ENCODE measurements around the gene ANXA11. TPM values are rescaled to one million over a fixed set of nuclear protein-coding genes. Genes with fewer than 3 reads are reported as not detected.

ANXA11 gene
- polyA plus RNA-seq, 2 donors, result 155 to 287 TPM

DNA sequence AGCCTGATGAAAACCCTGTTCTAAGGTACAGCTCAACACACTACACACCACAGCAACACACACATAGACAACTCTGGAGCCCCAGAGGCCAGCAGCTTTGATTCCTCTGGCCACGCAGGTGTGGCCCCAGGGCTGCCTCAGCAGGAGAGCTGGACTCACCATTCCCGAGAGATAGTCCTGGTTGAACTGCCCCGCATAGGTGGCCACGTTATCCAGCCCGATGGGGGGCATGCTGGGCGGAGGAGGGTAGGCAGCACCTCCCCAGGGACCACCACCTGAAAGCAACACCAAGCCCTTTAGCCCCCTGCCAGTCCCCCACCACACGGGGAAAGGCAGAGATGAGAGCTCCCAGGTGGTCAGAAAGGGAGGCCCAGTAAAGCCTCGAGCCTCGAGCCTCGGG is 34.7 kb downstream of the ANXA11 start:
- Histone ChIP-seq H3K4me3 (ENCODE audit: low read depth in 1 of 2, low read length in 2 of 2) (no peak overlapping the region), H3K27ac (ENCODE audit: low read depth in 2 of 2, low read length in 1 of 2) (peak overlapping the region; percentile 40 to 54), H3K9me3 (ENCODE audit: control insufficient read depth in 2 of 2, insufficient read depth in 1 of 2, low read depth in 1 of 2, low read length in 1 of 2) (no peaks in the 10 kb centered on the region), H3K36me3 (ENCODE audit: control insufficient read depth in 2 of 2, insufficient read depth in 2 of 2, low read length in 1 of 2) (peaks cover 5 to 50% of the 10 kb centered on the region in 2 donors), H3K27me3 (ENCODE audit: control insufficient read depth in 1 of 2, insufficient read depth in 2 of 2, low read length in 2 of 2) (no peaks in the 10 kb centered on the region), H3K4me1 (ENCODE audit: control insufficient read depth in 2 of 2, insufficient read depth in 2 of 2, low read length in 1 of 2) (peaks cover 20 to 44% of the 10 kb centered on the region in 2 donors)
- WGBS, 2 donors, result 88 to 90% methylated on average over 10 of the region's 10 CpGs

DNA sequence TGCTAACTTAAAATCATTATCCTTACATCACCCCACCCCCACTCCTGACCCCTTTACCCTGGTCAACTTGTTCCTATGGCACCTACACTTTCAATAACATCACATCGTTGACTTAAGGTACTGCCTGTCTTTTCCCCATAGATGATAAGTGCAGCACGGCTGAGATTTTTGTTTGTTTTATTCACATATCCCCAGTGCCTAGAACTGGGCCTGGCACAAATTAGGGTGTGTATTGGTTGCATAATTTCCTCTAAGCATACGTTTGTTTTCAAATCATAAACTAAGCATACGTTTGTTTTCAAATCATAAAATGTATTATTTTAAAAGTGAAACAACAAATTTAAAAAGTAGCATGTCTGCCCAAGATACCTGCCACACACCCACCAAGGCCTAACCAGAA is 35.3 kb downstream of the ANXA11 start:
- no peak overlapping the region for H3K4me3 ChIP-seq (ENCODE audit: low read depth in 1 of 2, low read length in 2 of 2)
- H3K4me1 ChIP-seq (ENCODE audit: control insufficient read depth in 2 of 2, insufficient read depth in 2 of 2, low read length in 1 of 2), result peaks cover 22 to 47% of the 10 kb centered on the region in 2 donors
- H3K27ac ChIP-seq (ENCODE audit: low read depth in 2 of 2, low read length in 1 of 2), result no peak overlapping the region
- no peaks in the 10 kb centered on the region for H3K9me3 ChIP-seq (ENCODE audit: control insufficient read depth in 2 of 2, insufficient read depth in 1 of 2, low read depth in 1 of 2, low read length in 1 of 2)
- 38 to 47% methylated on average over 4 of the region's 4 CpGs for WGBS, 2 donors
- H3K36me3 ChIP-seq (ENCODE audit: control insufficient read depth in 2 of 2, insufficient read depth in 2 of 2, low read length in 1 of 2), result peaks cover 5 to 49% of the 10 kb centered on the region in 2 donors
- H3K27me3 ChIP-seq (ENCODE audit: control insufficient read depth in 1 of 2, insufficient read depth in 2 of 2, low read length in 2 of 2), result no peaks in the 10 kb centered on the region

- peak overlapping the region in 1 of 2 donors; percentile 58 for H3K27ac ChIP-seq (ENCODE audit: low read depth in 2 of 2, low read length in 1 of 2)
- no peak overlapping the region for H3K4me3 ChIP-seq (ENCODE audit: low read depth in 1 of 2, low read length in 2 of 2)
- H3K9me3 ChIP-seq (ENCODE audit: control insufficient read depth in 2 of 2, insufficient read depth in 1 of 2, low read depth in 1 of 2, low read length in 1 of 2), result no peaks in the 10 kb centered on the region
- peaks cover 27 to 59% of the 10 kb centered on the region in 2 donors for H3K4me1 ChIP-seq (ENCODE audit: control insufficient read depth in 2 of 2, insufficient read depth in 2 of 2, low read length in 1 of 2)
- H3K27me3 ChIP-seq (ENCODE audit: control insufficient read depth in 1 of 2, insufficient read depth in 2 of 2, low read length in 2 of 2), result no peaks in the 10 kb centered on the region
- WGBS, 2 donors, result 75 to 80% methylated on average over 13 of the region's 13 CpGs
- peaks cover 5 to 54% of the 10 kb centered on the region in 2 donors for H3K36me3 ChIP-seq (ENCODE audit: control insufficient read depth in 2 of 2, insufficient read depth in 2 of 2, low read length in 1 of 2)
Observed at GRCh38 chr10:80168679-80169380, 36.5 kb downstream of the ANXA11 start.

GRCh38 chr10:80168162-80168511 is 37.2 kb downstream of the ANXA11 start:
- 58 to 60% methylated on average over 7 of the region's 7 CpGs for WGBS, 2 donors
- Histone ChIP-seq H3K4me1 (ENCODE audit: control insufficient read depth in 2 of 2, insufficient read depth in 2 of 2, low read length in 1 of 2) (peaks cover 25 to 59% of the 10 kb centered on the region in 2 donors), H3K36me3 (ENCODE audit: control insufficient read depth in 2 of 2, insufficient read depth in 2 of 2, low read length in 1 of 2) (peaks cover 5 to 52% of the 10 kb centered on the region in 2 donors), H3K9me3 (ENCODE audit: control insufficient read depth in 2 of 2, insufficient read depth in 1 of 2, low read depth in 1 of 2, low read length in 1 of 2) (no peaks in the 10 kb centered on the region), H3K27me3 (ENCODE audit: control insufficient read depth in 1 of 2, insufficient read depth in 2 of 2, low read length in 2 of 2) (no peaks in the 10 kb centered on the region), H3K27ac (ENCODE audit: low read depth in 2 of 2, low read length in 1 of 2) (peak overlapping the region in 1 of 2 donors; percentile 58), H3K4me3 (ENCODE audit: low read depth in 1 of 2, low read length in 2 of 2) (no peak overlapping the region)

GRCh38 chr10:80167471-80168161 is 37.7 kb downstream of the ANXA11 start:
- peaks cover 21 to 56% of the 10 kb centered on the region in 2 donors for H3K4me1 ChIP-seq (ENCODE audit: control insufficient read depth in 2 of 2, insufficient read depth in 2 of 2, low read length in 1 of 2)
- peaks cover 7 to 51% of the 10 kb centered on the region in 2 donors for H3K36me3 ChIP-seq (ENCODE audit: control insufficient read depth in 2 of 2, insufficient read depth in 2 of 2, low read length in 1 of 2)
- H3K27me3 ChIP-seq (ENCODE audit: control insufficient read depth in 1 of 2, insufficient read depth in 2 of 2, low read length in 2 of 2), result no peaks in the 10 kb centered on the region
- H3K9me3 ChIP-seq (ENCODE audit: control insufficient read depth in 2 of 2, insufficient read depth in 1 of 2, low read depth in 1 of 2, low read length in 1 of 2), result no peaks in the 10 kb centered on the region
- H3K27ac ChIP-seq (ENCODE audit: low read depth in 2 of 2, low read length in 1 of 2), result peak overlapping the region in 1 of 2 donors; percentile 4
- no peak overlapping the region for H3K4me3 ChIP-seq (ENCODE audit: low read depth in 1 of 2, low read length in 2 of 2)
- 61 to 66% methylated on average over 8 of the region's 8 CpGs for WGBS, 2 donors

DNA sequence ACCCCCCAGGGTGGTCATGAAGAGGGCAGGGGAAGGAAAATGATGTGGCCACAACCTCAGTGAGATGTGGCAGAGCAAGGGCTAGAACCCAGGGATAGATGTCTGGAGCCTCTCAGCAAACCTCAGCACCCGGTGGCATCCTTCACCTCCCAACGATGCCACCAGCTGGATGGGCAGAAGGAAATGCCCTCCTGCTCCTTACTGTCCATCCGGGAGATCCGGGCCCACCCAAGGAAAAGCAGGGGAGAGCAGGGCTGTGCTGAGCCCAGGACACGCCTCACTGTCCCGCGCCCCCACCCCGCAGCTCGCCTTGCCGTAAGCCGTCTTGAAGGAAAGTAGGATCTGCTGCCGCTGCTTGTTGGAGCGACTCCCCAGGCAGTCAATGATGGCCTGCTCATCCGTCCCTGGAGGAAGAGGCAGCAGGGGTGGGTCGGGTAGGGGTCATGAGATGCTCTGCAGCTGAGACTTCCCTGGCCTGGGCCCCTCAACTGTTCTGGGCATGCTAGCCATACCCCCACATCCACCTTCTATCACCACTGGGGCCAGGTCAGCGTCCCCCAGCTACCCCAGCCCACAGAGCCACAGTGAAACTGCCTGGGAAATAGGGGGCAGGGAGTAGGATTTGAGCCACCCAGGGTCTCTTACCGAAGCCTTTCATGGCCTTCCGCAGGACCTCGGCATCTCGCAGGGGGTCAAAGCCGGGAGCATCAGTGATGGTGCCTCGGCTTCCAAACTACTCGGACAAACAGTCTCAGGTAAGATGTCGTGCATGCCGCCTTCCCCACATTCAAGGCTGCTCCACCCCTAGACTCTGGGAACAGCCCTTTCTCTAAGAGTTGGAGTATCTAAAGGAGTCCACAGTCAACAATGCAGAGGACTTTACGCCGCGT is 38.5 kb downstream of the ANXA11 start:
- Histone ChIP-seq H3K27ac (ENCODE audit: low read depth in 2 of 2, low read length in 1 of 2) (peak overlapping the region; percentile 35 to 39), H3K9me3 (ENCODE audit: control insufficient read depth in 2 of 2, insufficient read depth in 1 of 2, low read depth in 1 of 2, low read length in 1 of 2) (no peaks in the 10 kb centered on the region), H3K4me1 (ENCODE audit: control insufficient read depth in 2 of 2, insufficient read depth in 2 of 2, low read length in 1 of 2) (peaks cover 18 to 51% of the 10 kb centered on the region in 2 donors), H3K27me3 (ENCODE audit: control insufficient read depth in 1 of 2, insufficient read depth in 2 of 2, low read length in 2 of 2) (no peaks in the 10 kb centered on the region), H3K4me3 (ENCODE audit: low read depth in 1 of 2, low read length in 2 of 2) (no peak overlapping the region), H3K36me3 (ENCODE audit: control insufficient read depth in 2 of 2, insufficient read depth in 2 of 2, low read length in 1 of 2) (peaks cover 7 to 54% of the 10 kb centered on the region in 2 donors)
- 89 to 93% methylated on average over 27 to 28 of the region's 28 CpGs for WGBS, 2 donors

DNA sequence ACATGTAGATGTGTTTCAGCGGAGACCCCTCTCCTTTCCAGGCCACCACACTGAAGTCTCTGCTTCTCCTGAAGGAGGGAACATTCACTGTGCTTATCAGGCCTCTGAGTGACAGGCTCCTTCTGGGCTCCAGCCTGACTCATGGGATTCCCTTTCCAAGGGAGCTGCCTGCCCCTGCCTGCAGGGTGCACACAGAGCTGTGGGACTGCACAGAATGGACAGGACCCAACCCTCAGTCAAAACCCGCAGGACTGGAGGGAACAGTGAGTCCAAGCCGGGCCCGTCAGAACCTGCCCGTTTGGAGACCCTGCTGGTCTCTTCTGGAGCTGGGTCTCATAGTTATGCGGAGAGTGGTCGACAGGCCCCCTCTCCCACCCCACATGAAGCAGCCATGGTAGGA is 40.2 kb downstream of the ANXA11 start:
- WGBS, 2 donors, result 71% methylated on average over 7 of the region's 7 CpGs
- Histone ChIP-seq H3K9me3 (ENCODE audit: control insufficient read depth in 2 of 2, insufficient read depth in 1 of 2, low read depth in 1 of 2, low read length in 1 of 2) (no peaks in the 10 kb centered on the region), H3K27me3 (ENCODE audit: control insufficient read depth in 1 of 2, insufficient read depth in 2 of 2, low read length in 2 of 2) (no peaks in the 10 kb centered on the region), H3K27ac (ENCODE audit: low read depth in 2 of 2, low read length in 1 of 2) (peak overlapping the region; percentile 70 to 89), H3K4me1 (ENCODE audit: control insufficient read depth in 2 of 2, insufficient read depth in 2 of 2, low read length in 1 of 2) (peaks cover 14 to 39% of the 10 kb centered on the region in 2 donors), H3K4me3 (ENCODE audit: low read depth in 1 of 2, low read length in 2 of 2) (no peak overlapping the region), H3K36me3 (ENCODE audit: control insufficient read depth in 2 of 2, insufficient read depth in 2 of 2, low read length in 1 of 2) (peaks cover 7 to 53% of the 10 kb centered on the region in 2 donors)

- WGBS, 2 donors, result 72 to 82% methylated on average over 7 of the region's 7 CpGs
- no peaks in the 10 kb centered on the region for H3K9me3 ChIP-seq (ENCODE audit: control insufficient read depth in 2 of 2, insufficient read depth in 1 of 2, low read depth in 1 of 2, low read length in 1 of 2)
- no peak overlapping the region for H3K4me3 ChIP-seq (ENCODE audit: low read depth in 1 of 2, low read length in 2 of 2)
- H3K27me3 ChIP-seq (ENCODE audit: control insufficient read depth in 1 of 2, insufficient read depth in 2 of 2, low read length in 2 of 2), result no peaks in the 10 kb centered on the region
- H3K36me3 ChIP-seq (ENCODE audit: control insufficient read depth in 2 of 2, insufficient read depth in 2 of 2, low read length in 1 of 2), result peaks cover 7 to 55% of the 10 kb centered on the region in 2 donors
- peaks cover 14 to 41% of the 10 kb centered on the region in 2 donors for H3K4me1 ChIP-seq (ENCODE audit: control insufficient read depth in 2 of 2, insufficient read depth in 2 of 2, low read length in 1 of 2)
- H3K27ac ChIP-seq (ENCODE audit: low read depth in 2 of 2, low read length in 1 of 2), result peak overlapping the region; percentile 70 to 89
Observed at GRCh38 chr10:80164596-80164995, 40.7 kb downstream of the ANXA11 start.

DNA sequence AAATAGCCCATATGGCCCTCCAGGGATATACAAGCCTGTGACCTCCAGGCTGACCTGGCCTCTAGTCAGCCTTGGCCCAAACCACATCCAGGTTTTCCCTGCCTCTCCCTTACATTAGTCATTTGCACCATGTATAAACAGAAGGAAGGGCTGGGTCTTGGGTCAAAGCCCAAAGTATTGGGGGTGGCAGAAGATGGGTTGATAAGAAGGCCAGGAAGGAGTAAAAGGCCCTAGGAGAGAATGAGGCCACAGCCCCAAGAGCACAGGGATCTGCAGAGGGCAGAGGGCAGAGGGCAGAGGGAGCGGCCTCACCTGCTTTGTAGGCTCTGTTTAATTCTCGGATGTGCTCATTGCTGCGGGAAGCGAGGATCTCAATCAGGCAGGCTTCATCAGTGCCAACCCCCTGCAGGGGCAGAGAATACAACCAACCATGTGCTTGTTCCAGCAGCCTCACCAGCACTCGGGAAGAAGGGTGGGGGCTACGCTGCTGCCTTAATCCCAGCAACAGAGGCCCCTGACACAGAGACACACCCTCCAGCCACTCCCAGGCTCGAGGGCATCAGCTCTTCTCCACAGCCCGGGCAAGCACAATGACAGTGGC is 41.5 kb downstream of the ANXA11 start:
- Histone ChIP-seq H3K9me3 (ENCODE audit: control insufficient read depth in 2 of 2, insufficient read depth in 1 of 2, low read depth in 1 of 2, low read length in 1 of 2) (no peaks in the 10 kb centered on the region), H3K27ac (ENCODE audit: low read depth in 2 of 2, low read length in 1 of 2) (peak overlapping the region; percentile 52 to 89), H3K27me3 (ENCODE audit: control insufficient read depth in 1 of 2, insufficient read depth in 2 of 2, low read length in 2 of 2) (no peaks in the 10 kb centered on the region), H3K36me3 (ENCODE audit: control insufficient read depth in 2 of 2, insufficient read depth in 2 of 2, low read length in 1 of 2) (peaks cover 3 to 52% of the 10 kb centered on the region in 2 donors), H3K4me3 (ENCODE audit: low read depth in 1 of 2, low read length in 2 of 2) (no peak overlapping the region), H3K4me1 (ENCODE audit: control insufficient read depth in 2 of 2, insufficient read depth in 2 of 2, low read length in 1 of 2) (peaks cover 11 to 42% of the 10 kb centered on the region in 2 donors)
- 40 to 47% methylated on average over 8 of the region's 8 CpGs for WGBS, 2 donors
